Right kidney (tissue), 9 donors: Measurements from ENCODE around the gene NQO2.

Source experiments
- DNase-seq: peaks from one replicate; pipeline ENCODE4 v3.0.0-alpha.2; 2016
- long read RNA-seq, 8 donors: transcript quantifications; one replicate each; lab custom pipeline, GENCODE V29; 2026

NQO2 gene
- long read RNA-seq, donor 1, full-length matches to known transcripts: 41 of 50 reads
- long read RNA-seq, donor 1, partial matches to known transcripts: 9 of 50 reads
- long read RNA-seq, donor 1, other reads (novel, unspliced or antisense): 0 of 50 reads
- long read RNA-seq, donor 2, full-length matches to known transcripts: 23 of 30 reads
- long read RNA-seq, donor 2, partial matches to known transcripts: 7 of 30 reads
- long read RNA-seq, donor 2, other reads (novel, unspliced or antisense): 0 of 30 reads
- long read RNA-seq, donor 3, full-length matches to known transcripts: 7 of 13 reads
- long read RNA-seq, donor 3, partial matches to known transcripts: 6 of 13 reads
- long read RNA-seq, donor 3, other reads (novel, unspliced or antisense): 0 of 13 reads
- long read RNA-seq, donor 4, full-length matches to known transcripts: 15 of 21 reads
- long read RNA-seq, donor 4, partial matches to known transcripts: 6 of 21 reads
- long read RNA-seq, donor 4, other reads (novel, unspliced or antisense): 0 of 21 reads
- long read RNA-seq, donor 5, full-length matches to known transcripts: 29 of 44 reads
- long read RNA-seq, donor 5, partial matches to known transcripts: 15 of 44 reads
- long read RNA-seq, donor 5, other reads (novel, unspliced or antisense): 0 of 44 reads
- long read RNA-seq, donor 6, full-length matches to known transcripts: 20 of 40 reads
- long read RNA-seq, donor 6, partial matches to known transcripts: 14 of 40 reads
- long read RNA-seq, donor 6, other reads (novel, unspliced or antisense): 6 of 40 reads
- long read RNA-seq, donor 7, full-length matches to known transcripts: 29 of 53 reads
- long read RNA-seq, donor 7, partial matches to known transcripts: 19 of 53 reads
- long read RNA-seq, donor 7, other reads (novel, unspliced or antisense): 5 of 53 reads
- long read RNA-seq, donor 8, full-length matches to known transcripts: 18 of 25 reads
- long read RNA-seq, donor 8, partial matches to known transcripts: 7 of 25 reads
- long read RNA-seq, donor 8, other reads (novel, unspliced or antisense): 0 of 25 reads

DNA sequence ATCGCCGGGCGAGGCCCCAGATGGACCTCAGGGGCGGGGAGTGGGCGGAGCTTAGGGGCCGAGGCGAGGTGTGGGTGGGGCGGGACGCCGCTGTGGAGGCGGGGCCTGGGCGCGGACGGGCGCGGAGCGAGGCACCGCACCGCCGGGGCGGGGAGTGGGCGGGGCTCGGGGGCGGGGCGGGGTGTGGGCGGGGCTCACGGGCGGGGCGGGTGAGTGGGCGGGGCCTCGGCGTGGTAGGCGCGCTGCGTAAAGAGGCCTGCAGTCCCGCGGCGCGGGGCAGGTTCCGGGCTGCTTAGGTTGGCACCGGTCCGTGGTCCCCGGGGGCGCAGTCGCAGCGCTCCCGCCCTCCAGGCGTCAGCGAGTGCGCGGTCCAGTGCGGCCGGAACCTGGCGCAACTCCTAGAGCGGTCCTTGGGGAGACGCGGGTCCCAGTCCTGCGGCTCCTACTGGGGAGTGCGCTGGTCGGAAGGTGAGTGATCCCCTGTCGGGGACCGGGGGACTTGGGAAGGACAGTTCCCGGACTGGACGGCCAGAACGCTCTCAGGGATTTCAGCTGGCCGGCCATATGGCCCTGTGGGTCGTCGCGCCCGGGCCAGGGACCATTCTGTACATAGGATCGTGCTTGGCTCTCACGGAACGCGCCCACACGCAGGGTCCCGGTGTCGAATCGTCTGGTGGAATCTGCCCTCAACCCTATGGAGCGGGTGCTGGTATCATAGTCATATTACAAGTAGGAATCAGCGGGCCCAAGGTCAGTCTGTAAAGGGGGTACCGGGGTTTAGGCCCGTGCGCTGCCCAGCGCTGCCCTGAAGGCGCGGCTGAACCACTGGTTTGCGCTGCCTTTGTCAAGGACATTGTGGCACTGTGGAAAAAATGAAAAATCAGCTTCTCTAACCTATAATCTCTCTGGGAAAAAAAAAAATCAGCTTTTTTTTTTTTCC is at the start of gene NQO2:
Gene NQO2, plus strand, starts transcription at position 277 of the 940 bp plus-strand sequence. CDS start 6,659 bp downstream, outside the sequence.
- peak; percentile 90 for DNase-seq

DNA sequence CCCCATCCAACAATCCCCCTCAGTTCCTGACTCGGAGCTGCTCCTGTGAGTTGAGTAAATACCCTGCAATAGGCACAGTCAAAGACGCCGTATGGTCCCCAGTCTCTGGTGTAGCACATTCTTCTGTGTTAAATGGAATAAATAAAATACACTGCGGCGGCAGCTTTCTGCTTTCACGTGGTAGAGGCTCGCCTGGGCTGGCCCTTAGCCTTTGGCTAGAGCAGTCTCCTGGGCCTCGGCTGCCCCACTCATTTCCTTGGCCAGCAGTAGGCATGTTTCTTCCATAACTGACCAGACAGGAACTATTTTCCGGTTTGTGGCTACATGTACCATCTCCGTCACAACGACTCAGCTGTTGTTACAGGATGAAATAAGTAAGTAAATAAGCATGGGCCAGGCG is 49.0 kb upstream of the NQO2 start:
- no peak for DNase-seq

- no peak for DNase-seq
Observed at GRCh38 chr6:2951728-2952127, 48.0 kb upstream of the NQO2 start.

GRCh38 chr6:2952557-2953095 is 47.1 kb upstream of the NQO2 start:
- DNase-seq: peak; percentile 76

DNA sequence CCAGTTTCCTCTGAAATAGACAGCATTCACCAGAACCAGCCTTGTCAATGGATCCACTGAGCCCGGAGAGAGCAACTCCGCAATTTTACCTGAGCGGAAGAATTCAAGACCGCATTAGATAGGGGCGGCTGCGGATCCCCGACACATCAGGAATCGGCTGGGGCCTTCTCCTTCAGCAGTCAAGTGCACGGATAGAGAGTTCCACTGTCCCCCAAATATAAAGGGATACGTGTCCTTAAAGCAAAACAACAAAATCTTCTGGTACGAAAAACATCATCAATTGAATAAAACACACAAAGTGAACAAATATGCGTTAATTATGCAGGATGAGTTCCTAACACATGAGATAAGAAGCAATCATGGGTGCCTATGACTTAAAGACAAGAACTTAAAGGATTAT is 46.6 kb upstream of the NQO2 start:
- DNase-seq: no peak

GRCh38 chr6:2956930-2957685 is 42.6 kb upstream of the NQO2 start:
- no peak for DNase-seq

GRCh38 chr6:2957696-2958330 is 41.9 kb upstream of the NQO2 start:
- DNase-seq: no peak

- DNase-seq: no peak
Observed at GRCh38 chr6:2958331-2958711, 41.4 kb upstream of the NQO2 start.

DNA sequence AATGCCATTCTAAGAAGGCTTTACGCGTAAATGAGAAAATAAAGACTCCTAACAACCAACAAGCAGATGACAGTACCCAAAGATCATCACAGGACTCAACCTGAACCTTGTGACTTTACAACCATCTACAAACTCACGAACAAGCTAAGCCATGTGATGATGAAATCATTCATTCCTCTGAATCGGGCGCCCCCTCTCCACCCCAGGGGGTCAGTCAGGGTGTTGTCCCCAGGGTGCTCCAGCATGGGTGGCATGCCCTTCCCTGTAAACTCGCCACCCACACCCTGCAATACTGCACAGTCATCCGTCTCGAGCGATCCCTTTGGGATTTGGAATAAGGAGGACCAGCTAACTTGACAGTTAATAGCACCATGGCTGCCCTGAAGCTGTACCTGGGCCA is 40.9 kb upstream of the NQO2 start:
- DNase-seq: no peak

DNA sequence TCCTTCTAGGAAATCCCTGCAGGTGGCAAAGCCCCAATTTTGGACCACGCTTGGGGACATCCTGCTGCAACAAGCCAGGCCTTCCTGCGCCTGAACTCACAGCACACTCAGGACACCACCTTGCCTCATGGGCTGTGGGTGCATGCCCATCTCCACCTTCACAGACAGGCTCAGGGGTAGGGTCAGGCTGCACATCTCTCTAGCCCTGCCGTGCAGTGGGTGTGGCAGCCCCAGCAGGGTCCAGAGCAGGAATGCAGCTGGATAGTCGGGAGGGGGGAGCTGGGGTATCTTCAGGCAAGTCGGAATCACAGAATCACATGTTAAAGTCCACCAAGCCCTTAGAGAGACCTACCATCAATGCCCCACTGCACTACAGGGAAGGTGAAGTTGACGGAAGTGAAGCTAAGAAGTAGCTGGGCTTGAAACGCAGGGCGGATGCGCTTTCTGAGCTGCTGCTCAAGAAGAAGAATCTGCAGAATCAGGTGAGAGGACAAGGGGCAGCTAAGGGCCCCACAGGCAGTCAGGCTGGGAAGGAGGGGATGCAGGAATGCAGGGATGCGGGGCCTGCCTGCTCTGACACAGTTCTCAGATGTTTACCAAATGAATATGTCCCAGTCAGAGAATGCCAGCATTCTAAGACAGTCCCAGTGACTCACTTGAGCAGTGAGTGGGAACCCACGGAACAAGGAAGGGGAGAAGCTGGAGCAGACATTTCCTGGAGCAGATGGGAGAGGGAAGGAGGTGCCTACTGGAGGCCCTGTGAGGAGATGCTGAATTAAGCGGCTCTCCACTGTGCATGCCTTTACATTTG is 39.6 kb upstream of the NQO2 start:
- DNase-seq: no peak

DNA sequence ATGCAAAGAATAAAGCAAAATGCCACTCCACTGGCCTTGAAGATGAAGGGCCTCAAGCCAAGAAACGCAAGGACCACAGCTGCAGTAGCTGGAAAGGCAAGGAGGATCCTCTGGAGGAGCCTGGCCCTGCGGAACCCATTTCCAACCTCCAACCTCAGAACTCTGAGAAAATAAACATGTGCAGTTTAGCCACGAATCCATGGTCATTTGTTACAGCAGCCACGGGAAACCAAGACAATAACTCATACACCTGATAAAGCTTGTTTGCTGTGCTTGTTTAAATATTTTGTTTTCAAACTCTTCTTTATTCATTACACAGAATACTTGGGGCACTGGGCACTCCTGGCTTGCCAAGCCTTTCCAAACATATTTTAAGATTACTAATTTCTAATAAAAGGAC is 38.8 kb upstream of the NQO2 start:
- no peak for DNase-seq

- DNase-seq: no peak
Observed at GRCh38 chr6:2961506-2961905, 38.2 kb upstream of the NQO2 start.

GRCh38 chr6:2962004-2962403 is 37.7 kb upstream of the NQO2 start:
- no peak for DNase-seq

- no peak for DNase-seq
Observed at GRCh38 chr6:2962636-2963035, 37.1 kb upstream of the NQO2 start.

DNA sequence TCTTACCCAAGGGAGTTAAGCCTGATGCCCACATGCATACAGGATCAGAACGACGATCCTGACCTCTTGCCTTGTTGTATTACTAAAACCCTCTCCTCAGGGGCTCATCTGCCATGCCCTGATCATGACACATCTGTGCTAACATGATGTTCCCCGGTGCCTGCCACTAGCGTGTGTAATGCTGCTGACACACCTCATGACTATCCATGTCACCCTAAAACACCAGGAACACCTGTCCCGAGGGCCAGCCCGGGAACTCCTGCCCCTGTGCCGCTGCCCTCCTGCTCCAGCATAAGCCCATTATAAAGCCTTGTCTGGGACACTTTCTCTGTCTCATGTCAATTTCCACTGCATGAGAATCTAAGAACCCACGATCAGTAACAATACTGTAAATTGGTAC is 35.9 kb upstream of the NQO2 start:
- no peak for DNase-seq

- DNase-seq: no peak
Observed at GRCh38 chr6:2964793-2965505, 34.7 kb upstream of the NQO2 start.

GRCh38 chr6:2966347-2966746 is 33.3 kb upstream of the NQO2 start:
- DNase-seq: no peak

GRCh38 chr6:2967936-2968335 is 31.8 kb upstream of the NQO2 start:
- no peak for DNase-seq

DNA sequence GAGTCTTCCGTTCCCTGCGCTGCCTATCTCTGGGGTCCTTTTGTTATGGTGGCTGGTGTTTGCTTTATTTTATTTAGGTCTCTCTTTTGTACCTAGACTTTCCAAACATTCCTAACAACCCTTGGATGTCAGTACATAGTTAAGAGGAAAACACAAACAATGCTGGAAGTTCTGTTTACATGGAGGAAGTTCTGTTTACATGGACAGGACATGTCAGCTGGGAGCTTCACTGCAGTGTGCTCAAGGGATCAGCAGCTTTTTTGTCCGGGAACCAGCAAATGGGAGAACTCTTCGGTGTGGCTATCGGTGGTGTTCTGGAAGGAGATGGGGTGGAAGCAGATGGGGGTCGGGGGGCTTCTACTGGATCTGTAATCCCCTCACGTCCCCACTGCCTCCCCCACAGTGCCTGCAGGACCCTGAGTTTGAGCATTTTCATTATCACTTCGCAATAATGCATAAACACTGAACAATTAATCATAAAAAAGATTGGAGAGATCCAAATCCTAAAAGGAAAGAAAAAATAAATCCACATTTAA is 31.0 kb upstream of the NQO2 start:
- no peak for DNase-seq
